CD4-positive, alpha-beta memory T cell (primary cell): ENCODE results near the gene CGB8. TPM values are rescaled to one million over a fixed set of nuclear protein-coding genes. Genes with fewer than 3 reads are reported as not detected.
A peak's percentile ranks its signal among the peaks of the same experiment; 100 is the strongest.

Experiments used
- CTCF ChIA-PET: fragments of 350-600 bp; sonication (Branson Sonifier 250); formaldehyde crosslinking; loops from one replicate; lab custom pipeline; 2021; ENCODE audit warnings: inconsistent platforms; ENCODE audit not compliant: partially characterized antibody; lab: Charles Lee
- POLR2A ChIA-PET: fragments of 350-600 bp; sonication (Branson Sonifier 250); formaldehyde crosslinking; loops from one replicate; lab custom pipeline; 2021; ENCODE audit not compliant: partially characterized antibody; lab: Charles Lee
- DNase-seq, 5 donors: peaks; one replicate each; pipeline versions ENCODE4 v3.0.0 to v3.0.0-alpha.2; 2020 to 2022; ENCODE audit warnings: mixed read lengths in 1 of 5
- H3K27ac ChIP-seq: one replicate; pipeline ENCODE4 v1.7.0; 2013; ENCODE audit warnings: low read depth, low read length
- H3K27me3 ChIP-seq: 2 replicates; pipeline ENCODE4 v1.7.0; 2013; ENCODE audit warnings: mild to moderate bottlenecking, low read length, moderate library complexity; ENCODE audit not compliant: insufficient read depth
- H3K36me3 ChIP-seq: 2 replicates; pipeline ENCODE4 v1.7.0; 2013; ENCODE audit warnings: mild to moderate bottlenecking, low read length, moderate library complexity; ENCODE audit not compliant: insufficient read depth
- H3K4me1 ChIP-seq: 2 replicates; pipeline ENCODE4 v1.7.0; 2013; ENCODE audit warnings: mild to moderate bottlenecking, low read length, moderate library complexity; ENCODE audit not compliant: insufficient read depth
- H3K4me3 ChIP-seq, 2 donors: one replicate each; pipeline ENCODE4 v1.7.0; 2013; ENCODE audit warnings: low read length in 2 of 2, mild to moderate bottlenecking in 1 of 2
- H3K9me3 ChIP-seq, 2 donors: one replicate each; pipeline ENCODE4 v1.7.0; 2013; ENCODE audit warnings: low read length in 2 of 2, control low read depth in 1 of 2; ENCODE audit not compliant: control insufficient read depth in 1 of 2
- H3K27ac Mint-ChIP-seq, 7 donors: one replicate each; pipeline ENCODE4 v1.8.0; 2020 to 2021; ENCODE audit warnings: mixed read lengths in 7 of 7, mild to moderate bottlenecking in 6 of 7, inconsistent platforms in 3 of 7, moderate library complexity in 3 of 7
- H3K27me3 Mint-ChIP-seq, 2 donors: one replicate each; pipeline ENCODE4 v1.8.0; 2020 to 2021; ENCODE audit warnings: mixed read lengths in 2 of 2
- H3K36me3 Mint-ChIP-seq, 2 donors: one replicate each; pipeline ENCODE4 v1.8.0; 2020 to 2021; ENCODE audit warnings: mixed read lengths in 2 of 2, inconsistent platforms in 1 of 2, mild to moderate bottlenecking in 1 of 2
- H3K4me1 Mint-ChIP-seq, 4 donors: one replicate each; pipeline ENCODE4 v1.8.0; 2020 to 2021; ENCODE audit warnings: mixed read lengths in 4 of 4, mild to moderate bottlenecking in 1 of 4
- H3K4me3 Mint-ChIP-seq, 8 donors: one replicate each; pipeline ENCODE4 v1.8.0; 2020 to 2021; ENCODE audit warnings: mixed read lengths in 8 of 8, mild to moderate bottlenecking in 7 of 8, moderate library complexity in 6 of 8, inconsistent platforms in 3 of 8
- H3K9me3 Mint-ChIP-seq, 8 donors: one replicate each; pipeline ENCODE4 v1.8.0; 2020 to 2021; ENCODE audit warnings: mixed read lengths in 8 of 8, mild to moderate bottlenecking in 5 of 8, inconsistent platforms in 3 of 8, moderate library complexity in 1 of 8
- intact Hi-C: fragments of 100-400 bp; cut with micrococcal nuclease; formaldehyde crosslinking; loops from one replicate; pipeline ENCODE4 v1.15.1; 2023
- polyA plus RNA-seq, 2 donors: library from polyadenylated mRNA; unstranded; fragments of 300-500 nt; fragmentation: Illumina TruSeq; gene quantifications; one replicate each; pipeline ENCODE4 v1.2.3, GENCODE V29; 2021
- total RNA-seq, 2 experiments: library from RNA; stranded (reverse); gene quantifications; one replicate each; pipeline ENCODE4 v1.2.3, GENCODE V29; 2021

CGB8 gene
- total and polyA plus RNA-seq, 4 experiments from 2014 or later, result not detected

DNA sequence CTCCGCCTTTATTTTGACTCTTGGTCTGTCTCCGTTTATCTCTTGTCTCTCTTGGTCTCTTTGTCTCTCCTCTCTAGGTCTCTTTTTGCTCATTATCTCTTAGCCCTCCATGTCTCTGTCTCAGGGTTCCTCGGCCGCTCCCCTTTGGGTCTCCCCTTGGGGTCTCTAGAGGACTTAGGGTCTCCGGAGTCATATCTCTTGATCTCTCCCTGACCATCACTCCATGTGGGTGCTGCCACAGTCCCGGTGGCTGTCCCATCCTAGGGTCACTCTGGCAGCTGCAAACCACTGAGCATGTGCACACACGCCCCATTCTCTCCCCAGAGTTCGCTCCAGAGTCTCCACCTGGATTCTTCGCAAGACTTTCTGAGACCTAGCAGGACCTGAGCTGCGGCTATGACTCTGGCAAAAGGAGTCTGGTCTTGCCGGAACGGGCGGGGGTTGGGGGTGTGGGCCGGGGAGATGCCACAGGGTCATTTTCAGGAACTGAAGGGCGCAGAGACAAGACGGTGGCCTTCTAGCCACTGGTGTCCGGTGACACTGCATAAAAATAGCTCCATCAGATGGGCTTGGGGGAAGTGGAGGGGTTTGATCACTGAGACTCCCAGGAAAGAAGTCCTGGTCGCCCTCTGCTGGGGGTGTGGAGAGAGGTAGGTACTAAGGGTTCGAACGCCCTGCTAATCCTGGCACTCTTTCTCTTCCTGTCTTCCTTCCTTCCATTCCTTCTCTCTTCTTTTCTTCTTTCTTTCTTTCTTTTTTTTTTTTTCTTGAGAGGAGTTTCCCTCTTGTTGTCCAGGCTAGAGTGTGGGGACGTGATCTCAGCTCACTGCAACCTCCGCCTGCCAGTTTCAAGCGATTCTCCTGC lies 24.8 kb upstream of the CGB8 start:
- CTCF ChIA-PET, result interaction anchor here (1.0 kb wide), 1 partner anchor 9 kb away, joined by 3 read pairs; no protein-coding TSS in a partner anchor
- intact Hi-C loops, result no loop called here
- peaks cover 41 to 45% of the 10 kb centered on the region in 2 donors for H3K27me3 Mint-ChIP-seq
- DNase-seq, result no peak
- H3K27me3 ChIP-seq, result peaks cover 9% of the 10 kb centered on the region
- no peaks in the 10 kb centered on the region for H3K4me1 ChIP-seq
- POLR2A ChIA-PET, result no interaction called here
- no peak overlapping the region for H3K4me3 ChIP-seq
- H3K36me3 ChIP-seq, result no peaks in the 10 kb centered on the region
- H3K27ac ChIP-seq, result no peak overlapping the region
- H3K4me3 Mint-ChIP-seq, result peak overlapping the region in 5 of 8 donors; percentile 8 to 82 (median 60)
- H3K36me3 Mint-ChIP-seq, result no peaks in the 10 kb centered on the region
- peaks cover 6 to 19% (median 12%) of the 10 kb centered on the region in 4 donors for H3K4me1 Mint-ChIP-seq
- H3K9me3 ChIP-seq, result no peaks in the 10 kb centered on the region
- no peak overlapping the region for H3K27ac Mint-ChIP-seq
- H3K9me3 Mint-ChIP-seq, result peaks cover 0 to 11% (median 3%) of the 10 kb centered on the region in 8 donors

DNA sequence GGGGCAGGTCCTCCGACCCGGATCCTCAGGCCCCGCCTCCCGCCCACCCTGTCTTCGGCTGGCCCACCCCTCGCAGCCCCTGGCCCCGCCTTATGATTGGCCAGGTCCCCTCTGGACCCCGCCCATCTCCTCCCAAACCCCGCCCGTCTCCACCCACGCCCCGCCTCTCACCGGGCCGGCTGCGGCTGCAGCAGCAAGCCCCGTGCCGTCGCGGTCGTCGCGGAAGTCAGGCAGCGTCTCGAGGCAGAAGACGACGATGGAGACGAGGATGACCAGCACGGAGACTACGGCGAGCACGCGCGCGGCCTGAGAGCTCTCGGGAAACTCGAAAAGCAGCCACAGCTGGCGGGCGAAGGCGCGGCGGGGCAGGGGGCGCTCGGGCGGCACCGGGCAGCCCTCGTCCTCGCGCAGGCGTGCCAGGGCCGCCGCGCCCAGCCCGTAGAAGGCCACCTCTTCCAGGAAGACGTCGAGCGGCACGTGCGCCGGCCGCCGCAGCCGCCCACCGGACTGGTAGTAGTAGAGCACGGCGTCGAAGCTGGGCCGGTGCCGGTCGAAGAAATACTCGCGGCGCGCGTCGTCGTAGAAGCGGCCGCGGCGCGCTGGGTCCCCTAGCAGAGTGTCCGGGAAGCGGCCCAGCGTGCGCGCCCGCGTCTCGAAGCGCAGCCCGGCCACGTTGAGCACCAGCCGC lies 23.1 kb upstream of the CGB8 start:
- H3K4me1 ChIP-seq, result no peaks in the 10 kb centered on the region
- DNase-seq, result no peak
- peak overlapping the region in 2 of 7 donors; percentile 24 to 32 for H3K27ac Mint-ChIP-seq
- H3K27me3 ChIP-seq, result peaks cover 9% of the 10 kb centered on the region
- no peaks in the 10 kb centered on the region for H3K9me3 ChIP-seq
- no peak overlapping the region for H3K4me3 ChIP-seq
- H3K36me3 Mint-ChIP-seq, result no peaks in the 10 kb centered on the region
- ChIA-PET CTCF (no interaction called here), POLR2A (no interaction called here)
- peaks cover 6 to 19% (median 12%) of the 10 kb centered on the region in 4 donors for H3K4me1 Mint-ChIP-seq
- no peak overlapping the region for H3K27ac ChIP-seq
- H3K27me3 Mint-ChIP-seq, result peaks cover 45 to 52% of the 10 kb centered on the region in 2 donors
- peaks cover 0 to 11% (median 3%) of the 10 kb centered on the region in 8 donors for H3K9me3 Mint-ChIP-seq
- intact Hi-C loops, result no loop called here
- peak overlapping the region in 1 of 8 donors; percentile 21 for H3K4me3 Mint-ChIP-seq
- no peaks in the 10 kb centered on the region for H3K36me3 ChIP-seq

DNA sequence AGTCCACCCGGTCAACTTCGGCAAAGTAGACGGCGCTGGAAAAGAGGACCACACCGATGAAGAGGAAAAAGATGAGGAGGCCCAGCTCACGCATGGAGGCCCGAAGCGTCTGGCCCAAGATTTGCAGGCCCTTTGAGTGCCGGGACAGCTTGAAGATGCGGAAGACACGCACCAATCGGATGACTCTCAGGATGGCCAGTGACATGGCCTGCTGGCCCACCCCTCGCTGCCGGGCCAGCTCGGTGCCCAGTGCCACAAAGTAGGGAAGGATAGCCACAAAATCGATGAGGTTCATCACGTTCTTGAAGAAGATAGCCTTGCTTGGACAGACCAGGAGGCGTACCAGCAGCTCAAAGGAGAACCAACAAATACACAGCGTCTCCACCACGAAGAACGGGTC lies 21.5 kb upstream of the CGB8 start:
- ChIA-PET CTCF (interaction anchor here (1.0 to 1.7 kb wide), 3 partner anchors 14 to 77 kb away, joined by 3 to 4 read pairs (median 4); partner anchors contain the start of genes GYS1 and RUVBL2), POLR2A (no interaction called here)
- peaks cover 49 to 57% of the 10 kb centered on the region in 2 donors for H3K27me3 Mint-ChIP-seq
- H3K4me1 Mint-ChIP-seq, result peaks cover 6 to 20% (median 13%) of the 10 kb centered on the region in 4 donors
- H3K9me3 Mint-ChIP-seq, result peaks cover 0 to 11% (median 3%) of the 10 kb centered on the region in 8 donors
- peak overlapping the region in 2 of 7 donors; percentile 24 to 47 for H3K27ac Mint-ChIP-seq
- H3K4me3 Mint-ChIP-seq, result peak overlapping the region in 1 of 8 donors; percentile 28
- no peaks in the 10 kb centered on the region for H3K9me3 ChIP-seq
- no peaks in the 10 kb centered on the region for H3K36me3 ChIP-seq
- H3K27ac ChIP-seq, result no peak overlapping the region
- DNase-seq, result no peak
- H3K36me3 Mint-ChIP-seq, result no peaks in the 10 kb centered on the region
- peaks cover 9% of the 10 kb centered on the region for H3K27me3 ChIP-seq
- intact Hi-C loops, result no loop called here
- no peak overlapping the region for H3K4me3 ChIP-seq
- H3K4me1 ChIP-seq, result no peaks in the 10 kb centered on the region

DNA sequence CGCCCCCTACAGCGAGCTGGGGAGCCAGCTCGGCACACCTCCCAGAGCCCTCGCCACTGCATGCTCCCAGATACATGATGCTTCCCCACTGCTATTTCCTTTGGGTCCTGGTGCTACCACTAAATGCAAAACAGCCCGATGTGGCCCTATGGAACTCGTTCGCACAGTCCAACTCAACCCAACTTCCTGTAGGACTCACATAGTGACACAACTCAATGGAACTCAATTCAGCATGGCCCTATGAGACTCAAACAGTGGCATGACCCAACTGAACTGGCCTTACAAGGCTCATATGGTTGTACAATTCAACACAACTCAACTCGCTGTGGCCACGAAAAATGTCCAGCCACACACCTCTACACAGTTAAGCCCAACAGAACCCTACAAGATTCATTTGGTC lies 20.1 kb upstream of the CGB8 start:
- H3K36me3 Mint-ChIP-seq, result no peaks in the 10 kb centered on the region
- H3K4me1 Mint-ChIP-seq, result peaks cover 5 to 20% (median 11%) of the 10 kb centered on the region in 4 donors
- Histone ChIP-seq H3K4me3 (no peak overlapping the region), H3K27me3 (peaks cover 14% of the 10 kb centered on the region), H3K9me3 (no peaks in the 10 kb centered on the region), H3K36me3 (no peaks in the 10 kb centered on the region), H3K4me1 (no peaks in the 10 kb centered on the region), H3K27ac (no peak overlapping the region)
- H3K27me3 Mint-ChIP-seq, result peaks cover 42 to 51% of the 10 kb centered on the region in 2 donors
- ChIA-PET CTCF (interaction anchor here (1.7 kb wide), 1 partner anchor 13 kb away, joined by 4 read pairs; no protein-coding TSS in a partner anchor), POLR2A (no interaction called here)
- intact Hi-C loops, result no loop called here
- no peak overlapping the region for H3K4me3 Mint-ChIP-seq
- no peak for DNase-seq
- no peak overlapping the region for H3K27ac Mint-ChIP-seq
- H3K9me3 Mint-ChIP-seq, result peaks cover 0 to 11% (median 3%) of the 10 kb centered on the region in 8 donors

DNA sequence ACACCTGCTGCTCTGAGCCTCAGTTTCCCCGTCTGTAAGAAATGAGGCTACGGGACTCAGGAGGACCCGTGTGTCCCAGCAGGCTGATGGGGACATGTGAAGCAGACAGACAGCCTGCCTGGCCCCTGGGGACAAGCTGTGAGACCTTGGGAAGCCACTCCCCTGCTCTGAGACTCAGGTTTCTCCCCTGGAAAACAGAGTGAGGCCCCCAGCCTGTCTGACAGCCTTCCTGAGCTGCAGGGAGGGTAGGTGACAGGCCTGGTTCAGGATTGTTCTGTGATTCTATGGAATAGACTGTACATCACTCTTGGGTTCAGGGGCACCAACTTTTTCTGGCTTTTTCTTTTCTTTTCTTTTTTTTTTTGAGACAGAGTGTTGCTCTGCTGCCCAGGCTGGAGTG lies 18.6 kb upstream of the CGB8 start:
- H3K27me3 Mint-ChIP-seq, result peaks cover 32 to 40% of the 10 kb centered on the region in 2 donors
- CTCF ChIA-PET, result interaction anchor here (1.5 kb wide), 1 partner anchor 67 kb away, joined by 4 read pairs; no protein-coding TSS in a partner anchor
- H3K27ac Mint-ChIP-seq, result no peak overlapping the region
- peaks cover 0 to 11% (median 2%) of the 10 kb centered on the region in 4 donors for H3K4me1 Mint-ChIP-seq
- H3K9me3 Mint-ChIP-seq, result peaks cover 0 to 8% (median 3%) of the 10 kb centered on the region in 8 donors
- Histone ChIP-seq H3K27ac (no peak overlapping the region), H3K36me3 (no peaks in the 10 kb centered on the region), H3K9me3 (no peaks in the 10 kb centered on the region), H3K4me3 (no peak overlapping the region), H3K4me1 (no peaks in the 10 kb centered on the region), H3K27me3 (peaks cover 7% of the 10 kb centered on the region)
- POLR2A ChIA-PET, result no interaction called here
- no peak overlapping the region for H3K4me3 Mint-ChIP-seq
- H3K36me3 Mint-ChIP-seq, result no peaks in the 10 kb centered on the region
- intact Hi-C loops, result no loop called here
- DNase-seq, result no peak

DNA sequence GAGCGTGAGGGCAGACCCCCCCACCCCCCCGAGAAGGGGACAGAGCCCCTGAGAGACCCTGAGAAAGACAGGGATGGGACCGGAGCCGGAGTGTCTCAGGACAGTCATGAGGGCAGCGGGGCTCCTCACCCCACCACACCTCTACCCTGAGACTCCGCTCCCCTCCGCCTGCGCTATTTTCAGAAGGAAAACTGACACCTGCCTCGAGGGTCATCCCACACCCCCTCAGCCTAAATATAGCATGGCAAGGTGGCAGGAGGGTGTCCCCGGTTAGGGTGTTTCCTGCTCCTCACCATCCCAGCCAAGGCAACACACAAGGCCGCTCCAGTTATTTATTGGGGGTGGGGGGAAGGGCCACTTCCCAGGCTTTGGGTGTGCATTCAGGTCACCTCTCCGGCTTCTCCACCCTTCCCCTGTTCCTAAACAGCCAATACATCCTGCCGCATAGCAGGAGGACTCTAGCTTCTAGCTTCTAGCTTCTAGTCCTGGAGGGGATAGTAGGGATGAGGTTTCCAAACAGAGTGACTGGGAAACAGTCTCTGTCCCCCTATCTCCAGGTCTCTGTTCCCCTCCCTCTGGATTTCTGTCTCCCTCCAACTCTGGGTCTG lies 17.1 kb upstream of the CGB8 start:
- Histone ChIP-seq H3K4me3 (no peak overlapping the region), H3K27me3 (peaks cover 7% of the 10 kb centered on the region), H3K36me3 (no peaks in the 10 kb centered on the region), H3K9me3 (no peaks in the 10 kb centered on the region), H3K27ac (no peak overlapping the region), H3K4me1 (no peaks in the 10 kb centered on the region)
- ChIA-PET CTCF (interaction anchor here (1.4 kb wide), 1 partner anchor 40 kb away, joined by 3 read pairs; no protein-coding TSS in a partner anchor), POLR2A (no interaction called here)
- no peak for DNase-seq
- peaks cover 0 to 6% (median 3%) of the 10 kb centered on the region in 8 donors for H3K9me3 Mint-ChIP-seq
- H3K27me3 Mint-ChIP-seq, result peaks cover 27 to 40% of the 10 kb centered on the region in 2 donors
- intact Hi-C loops, result no loop called here
- no peak overlapping the region for H3K4me3 Mint-ChIP-seq
- H3K4me1 Mint-ChIP-seq, result peaks cover 0 to 11% (median 0%) of the 10 kb centered on the region in 4 donors
- H3K27ac Mint-ChIP-seq, result no peak overlapping the region
- no peaks in the 10 kb centered on the region for H3K36me3 Mint-ChIP-seq
